GM23338 (cell line): ENCODE results near the gene PNPLA2. TPM values are rescaled to one million over a fixed set of nuclear protein-coding genes. Genes with fewer than 3 reads are reported as not detected.

Experiments
- ATAC-seq: fragments of 200-7000 bp; cut with Tn5 transposase; 3 replicates; pipeline ENCODE4 v1.9.1; 2020
- DNase-seq: peaks from one replicate; pipeline ENCODE4 v3.0.0-alpha.2; 2015; ENCODE audit warnings: low spot score
- H2AFZ ChIP-seq: fragments of 200-600 bp; sonication (generic); 2 replicates; pipeline ENCODE4 v1.8.0; 2016; ENCODE audit warnings: antibody characterized with exemption, mild to moderate bottlenecking, moderate library complexity
- H3F3A ChIP-seq: fragments of 200-600 bp; sonication (generic); replicated peaks from 2 replicates; pipeline ENCODE4 v1.8.0; 2017; ENCODE audit warnings: antibody characterized with exemption, mixed run types, low read depth
- H3K27ac ChIP-seq: fragments of 200-600 bp; sonication (generic); 2 replicates; pipeline ENCODE4 v1.6.1; 2016; ENCODE audit warnings: low read depth
- H3K27me3 ChIP-seq: fragments of 200-600 bp; sonication (generic); 2 replicates; pipeline ENCODE4 v1.8.0; 2016; ENCODE audit warnings: mild to moderate bottlenecking, mixed run types, moderate library complexity; ENCODE audit not compliant: insufficient read depth
- H3K36me3 ChIP-seq: fragments of 200-600 bp; sonication (generic); 2 replicates; pipeline ENCODE4 v1.8.0; 2016; ENCODE audit warnings: mild to moderate bottlenecking; ENCODE audit not compliant: insufficient read depth
- H3K4me1 ChIP-seq: fragments of 200-600 bp; sonication (generic); 2 replicates; pipeline ENCODE4 v1.8.0; 2016; ENCODE audit warnings: mild to moderate bottlenecking, moderate library complexity; ENCODE audit not compliant: insufficient read depth
- H3K4me2 ChIP-seq: fragments of 200-600 bp; sonication (generic); 2 replicates; pipeline ENCODE4 v1.7.1; 2017; ENCODE audit warnings: mixed run types
- H3K4me3 ChIP-seq: fragments of 200-600 bp; sonication (generic); 2 replicates; pipeline ENCODE4 v1.6.1; 2016; ENCODE audit warnings: mixed run types
- H3K79me2 ChIP-seq: fragments of 200-600 bp; sonication (generic); replicated peaks from 2 replicates; pipeline ENCODE4 v1.8.0; 2017; ENCODE audit warnings: mild to moderate bottlenecking; ENCODE audit not compliant: insufficient read depth
- H3K9me2 ChIP-seq: fragments of 200-600 bp; sonication (generic); 2 replicates; pipeline ENCODE4 v1.8.0; 2017; ENCODE audit not compliant: insufficient read depth
- H4K20me1 ChIP-seq: fragments of 200-600 bp; sonication (generic); replicated peaks from 2 replicates; pipeline ENCODE4 v1.8.0; 2017; ENCODE audit warnings: mild to moderate bottlenecking; ENCODE audit not compliant: insufficient read depth
- H3K27ac Mint-ChIP-seq: 2 replicates; pipeline ENCODE4 v1.8.0; 2020; ENCODE audit warnings: inconsistent platforms, mild to moderate bottlenecking, moderate library complexity, mixed read lengths
- H3K27me3 Mint-ChIP-seq: 3 replicates; pipeline ENCODE4 v1.8.0; 2022; ENCODE audit warnings: low read depth, mild to moderate bottlenecking, moderate library complexity, mixed read lengths, inconsistent platforms; ENCODE audit not compliant: insufficient read depth, poor library complexity
- H3K36me3 Mint-ChIP-seq: 3 replicates; pipeline ENCODE4 v1.8.0; 2021; ENCODE audit warnings: low read depth, mild to moderate bottlenecking, inconsistent platforms, moderate library complexity, mixed read lengths
- H3K4me1 Mint-ChIP-seq: 3 replicates; pipeline ENCODE4 v1.8.0; 2020; ENCODE audit warnings: mild to moderate bottlenecking, inconsistent platforms, mixed read lengths
- H3K4me3 Mint-ChIP-seq: 3 replicates; pipeline ENCODE4 v1.8.0; 2021; ENCODE audit warnings: moderate library complexity, mild to moderate bottlenecking, inconsistent platforms, mixed read lengths
- H3K9me3 Mint-ChIP-seq: 3 replicates; pipeline ENCODE4 v1.8.0; 2020; ENCODE audit warnings: moderate library complexity, mild to moderate bottlenecking, inconsistent platforms, mixed read lengths
- CREB1 ChIP-seq: fragments of 250-450 bp; sonication (Bioruptor Pico); IDR thresholded peaks from 2 replicates; pipeline ENCODE4 v1.5.0; 2020; ENCODE audit warnings: low read depth, mild to moderate bottlenecking, moderate library complexity
- EZH2phosphoT487 ChIP-seq: fragments of 200-600 bp; sonication (generic); IDR thresholded peaks from one replicate; pipeline ENCODE4 v1.8.1; 2018; ENCODE audit warnings: antibody characterized with exemption; ENCODE audit not compliant: unreplicated experiment
- JUNB ChIP-seq: IDR thresholded peaks from one replicate; pipeline ENCODE4 v1.6.1; 2016; ENCODE audit warnings: antibody characterized with exemption; ENCODE audit not compliant: unreplicated experiment
- NANOG ChIP-seq: IDR thresholded peaks from 2 replicates; pipeline ENCODE4 v1.6.1; 2016; ENCODE audit warnings: antibody characterized with exemption, borderline replicate concordance
- POLR2AphosphoS5 ChIP-seq: IDR thresholded peaks from 2 replicates; pipeline ENCODE4 v1.6.1; 2016; ENCODE audit warnings: antibody characterized with exemption, low read depth
- STAT1 ChIP-seq: IDR thresholded peaks from one replicate; pipeline ENCODE4 v1.6.1; 2016; ENCODE audit warnings: antibody characterized with exemption; ENCODE audit not compliant: unreplicated experiment
- ZNF331 ChIP-seq: fragments of 250-450 bp; sonication (Bioruptor Pico); IDR thresholded peaks from 2 replicates; pipeline ENCODE4 v1.5.0; 2020; ENCODE audit warnings: low read depth, mild to moderate bottlenecking, moderate library complexity
- polyA plus RNA-seq: library from polyadenylated mRNA; unstranded; fragments of >200 nt; fragmentation: Nextera tagmentation; extraction: Ambion mirVana; gene quantifications from 2 replicates; pipeline ENCODE4 v1.2.1, GENCODE V29; 2016
- total RNA-seq: library from RNA; depleted of rRNA; stranded (reverse); fragments of >200 nt; shearing (Covaris generic); gene quantifications from 2 replicates; pipeline ENCODE4 v1.2.3, GENCODE V29; 2014
- TF ChIP-seq, protein P1 (sequence below): IDR thresholded peaks from 2 replicates; pipeline ENCODE4 v1.6.1; 2016; ENCODE audit warnings: antibody characterized with exemption

PNPLA2 gene
- total and polyA plus RNA-seq, 2 experiments from 2014 or later: 31.1 to 45.6 TPM

DNA sequence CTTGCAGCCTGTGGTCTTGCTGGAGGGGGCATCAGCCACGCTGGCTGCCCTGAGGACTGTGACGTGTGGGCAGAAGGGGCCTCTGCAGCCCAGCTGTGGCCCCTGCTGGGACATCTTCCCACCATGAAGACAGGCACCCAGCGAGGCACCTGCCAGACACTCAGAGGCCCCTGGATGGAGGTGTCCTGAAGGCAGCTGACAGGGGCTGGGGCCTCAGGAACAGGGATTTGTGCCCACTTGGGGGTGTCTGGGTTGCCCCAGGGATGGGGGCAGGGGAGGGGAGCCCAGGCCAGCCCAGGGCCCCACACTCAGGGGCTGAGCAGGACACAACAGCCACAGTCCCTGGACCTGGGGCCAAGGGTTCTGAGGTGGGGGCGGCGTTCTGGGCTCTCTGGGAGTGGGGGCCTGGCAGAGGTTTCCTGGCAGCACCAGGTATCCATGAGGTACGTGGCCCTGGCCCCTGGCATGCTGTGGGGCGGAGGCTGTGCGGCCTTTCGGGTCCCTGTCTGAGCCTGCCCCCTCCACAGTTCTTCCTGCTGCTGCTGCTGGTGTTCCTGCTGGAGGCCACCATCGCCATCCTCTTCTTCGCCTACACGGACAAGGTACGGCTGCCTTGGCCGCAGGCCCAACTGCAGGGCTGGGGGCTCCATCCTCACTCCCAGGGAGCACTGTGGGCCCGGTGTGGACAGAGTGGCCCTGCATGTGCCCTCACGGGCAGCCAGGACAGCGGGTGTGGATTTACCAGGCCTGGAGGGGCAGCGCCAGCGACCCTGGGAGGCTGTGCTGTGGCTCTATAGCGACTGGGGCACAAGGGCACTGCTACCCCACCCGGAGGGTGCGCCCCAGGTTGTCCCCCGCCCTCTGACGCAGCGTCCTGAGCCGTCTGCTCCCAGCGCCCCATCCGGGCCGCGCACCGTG lies 45.5 kb downstream of the PNPLA2 start:
- Mint-ChIP-seq H3K4me3 (no peak overlapping the region), H3K27ac (no peak overlapping the region), H3K9me3 (no peaks in the 10 kb centered on the region; the same call in 2 of the 3 replicates), H3K27me3 (peaks cover 39% of the 10 kb centered on the region), H3K4me1 (peaks cover 20% of the 10 kb centered on the region), H3K36me3 (no peaks in the 10 kb centered on the region)
- Histone ChIP-seq H4K20me1 (peaks cover 39% of the 10 kb centered on the region), H3K27ac (no peak overlapping the region), H3F3A (peaks cover 24% of the 10 kb centered on the region), H3K4me1 (peaks cover 14% of the 10 kb centered on the region; the same call in 1 of the 2 replicates), H3K4me3 (no peak overlapping the region), H3K4me2 (0 out of 2 replicates have a peak overlapping the region, but pooled peaks have one; percentile 71), H2AFZ (no peak overlapping the region), H3K36me3 (no peaks in the 10 kb centered on the region), H3K9me2 (no peaks in the 10 kb centered on the region), H3K79me2 (no peaks in the 10 kb centered on the region), H3K27me3 (no peaks in the 10 kb centered on the region)
- DNase-seq: no peak
- ATAC-seq: no peak
- TF ChIP-seq, protein P1, sequence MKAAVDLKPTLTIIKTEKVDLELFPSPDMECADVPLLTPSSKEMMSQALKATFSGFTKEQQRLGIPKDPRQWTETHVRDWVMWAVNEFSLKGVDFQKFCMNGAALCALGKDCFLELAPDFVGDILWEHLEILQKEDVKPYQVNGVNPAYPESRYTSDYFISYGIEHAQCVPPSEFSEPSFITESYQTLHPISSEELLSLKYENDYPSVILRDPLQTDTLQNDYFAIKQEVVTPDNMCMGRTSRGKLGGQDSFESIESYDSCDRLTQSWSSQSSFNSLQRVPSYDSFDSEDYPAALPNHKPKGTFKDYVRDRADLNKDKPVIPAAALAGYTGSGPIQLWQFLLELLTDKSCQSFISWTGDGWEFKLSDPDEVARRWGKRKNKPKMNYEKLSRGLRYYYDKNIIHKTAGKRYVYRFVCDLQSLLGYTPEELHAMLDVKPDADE: no peak
- no peak for TF ChIP-seq JUNB
- TF ChIP-seq CREB1 (CRISPR knock-in tag): no peak
- no peak for TF ChIP-seq EZH2phosphoT487
- TF ChIP-seq ZNF331 (CRISPR knock-in tag): no peak
- no peak; the same call in 1 of the 2 replicates for TF ChIP-seq POLR2AphosphoS5

- Mint-ChIP-seq H3K4me1 (peaks cover 20% of the 10 kb centered on the region), H3K27ac (no peak overlapping the region), H3K36me3 (no peaks in the 10 kb centered on the region), H3K4me3 (no peak overlapping the region), H3K27me3 (peaks cover 35% of the 10 kb centered on the region), H3K9me3 (no peaks in the 10 kb centered on the region; the same call in 2 of the 3 replicates)
- Histone ChIP-seq H3K9me2 (no peaks in the 10 kb centered on the region), H4K20me1 (peaks cover 37% of the 10 kb centered on the region), H3K27ac (no peak overlapping the region), H3K4me3 (no peak overlapping the region), H3K79me2 (no peaks in the 10 kb centered on the region), H3K36me3 (no peaks in the 10 kb centered on the region), H3K27me3 (no peaks in the 10 kb centered on the region), H3F3A (peaks cover 24% of the 10 kb centered on the region), H2AFZ (no peak overlapping the region), H3K4me1 (peaks cover 14% of the 10 kb centered on the region; the same call in 1 of the 2 replicates), H3K4me2 (no peak overlapping the region)
- no peak for TF ChIP-seq STAT1
- no peak for TF ChIP-seq EZH2phosphoT487
- no peak for TF ChIP-seq JUNB
- no peak for TF ChIP-seq NANOG
- TF ChIP-seq ZNF331 (CRISPR knock-in tag): no peak
- TF ChIP-seq, protein P1: no peak
- ATAC-seq: no peak
- no peak for DNase-seq
Observed at GRCh38 chr11:864898-865297, 46.2 kb downstream of the PNPLA2 start.
